CD14-positive monocyte (primary cell): ENCODE measurements around the gene CDH3. TPM values are rescaled to one million over a fixed set of nuclear protein-coding genes. Genes with fewer than 3 reads are reported as not detected.

ENCODE experiments used
- DNase-seq, 3 donors: peaks; one replicate each; pipeline ENCODE4 v3.0.0-alpha.2; 2011 to 2022
- H2AFZ ChIP-seq: 2 replicates; pipeline ENCODE4 v1.6.0; 2012; ENCODE audit warnings: mild to moderate bottlenecking, low read depth, low read length, inconsistent platforms; ENCODE audit not compliant: insufficient read depth, poor library complexity, severe bottlenecking
- H3K27ac ChIP-seq, 2 donors: 1 replicate in 1 of 2; 2 replicates in 1 of 2; pipeline ENCODE4 v1.5.1; 2012 to 2013; ENCODE audit warnings: low read length in 2 of 2, control low read depth in 1 of 2, inconsistent platforms in 1 of 2, low read depth in 1 of 2, mild to moderate bottlenecking in 1 of 2
- H3K27me3 ChIP-seq, 2 donors: one replicate each; pipeline versions ENCODE4 v1.6.0 to v1.6.1; 2011 to 2013; ENCODE audit warnings: low read length in 2 of 2; ENCODE audit not compliant: control insufficient read depth in 2 of 2, insufficient read depth in 2 of 2
- H3K36me3 ChIP-seq, 2 donors: replicated peaks in 1 of 2; 1 replicate in 1 of 2; 2 replicates in 1 of 2; pipeline versions ENCODE4 v1.5.1 to v1.6.1; 2012 to 2013; ENCODE audit warnings: low read length in 2 of 2, control low read depth in 1 of 2, inconsistent platforms in 1 of 2, mild to moderate bottlenecking in 1 of 2; ENCODE audit not compliant: insufficient read depth in 2 of 2, control insufficient read depth in 1 of 2
- H3K4me1 ChIP-seq, 2 donors: 1 replicate in 1 of 2; 2 replicates in 1 of 2; pipeline versions ENCODE4 v1.5.1 to v1.6.1; 2012 to 2013; ENCODE audit warnings: low read length in 2 of 2, control low read depth in 1 of 2, inconsistent platforms in 1 of 2, mild to moderate bottlenecking in 1 of 2, moderate library complexity in 1 of 2; ENCODE audit not compliant: insufficient read depth in 2 of 2, control insufficient read depth in 1 of 2
- H3K4me2 ChIP-seq: replicated peaks from 2 replicates; pipeline ENCODE3; 2012; ENCODE audit warnings: low read length, moderate library complexity, mild to moderate bottlenecking; ENCODE audit not compliant: poor library complexity, severe bottlenecking; ENCODE audit errors: extremely low read depth
- H3K4me3 ChIP-seq, 3 experiments: fragments of 200-600 bp in 1 of 3; sonication (generic) in 1 of 3; replicated peaks in 1 of 3; 1 replicate in 2 of 3; 2 replicates in 1 of 3; pipeline ENCODE4 v1.5.1; 2011 to 2013; ENCODE audit warnings: low read length in 3 of 3, mild to moderate bottlenecking in 3 of 3, control low read depth in 2 of 3, low read depth in 2 of 3, inconsistent platforms in 1 of 3, moderate library complexity in 1 of 3
- H3K79me2 ChIP-seq: 2 replicates; pipeline ENCODE4 v1.6.0; 2012; ENCODE audit warnings: mild to moderate bottlenecking, control low read depth, inconsistent platforms, low read length, moderate library complexity; ENCODE audit not compliant: insufficient read depth
- H3K9ac ChIP-seq: 2 replicates; pipeline ENCODE4 v1.6.0; 2017; ENCODE audit warnings: low read length, mild to moderate bottlenecking; ENCODE audit not compliant: insufficient read depth, poor library complexity, severe bottlenecking
- H3K9me3 ChIP-seq, 2 donors: replicated peaks in 1 of 2; 1 replicate in 1 of 2; 2 replicates in 1 of 2; pipeline versions ENCODE4 v1.5.1 to v1.6.1; 2012 to 2013; ENCODE audit warnings: low read length in 2 of 2, control low read depth in 1 of 2; ENCODE audit not compliant: control insufficient read depth in 1 of 2, insufficient read depth in 1 of 2
- H4K20me1 ChIP-seq: 2 replicates; pipeline ENCODE4 v1.6.0; 2012; ENCODE audit warnings: mild to moderate bottlenecking, low read length, control low read depth, moderate library complexity; ENCODE audit not compliant: insufficient read depth
- H3K27ac Mint-ChIP-seq, 7 donors: one replicate each; pipeline ENCODE4 v1.8.0; 2020; ENCODE audit warnings: mild to moderate bottlenecking in 7 of 7, mixed read lengths in 7 of 7, moderate library complexity in 6 of 7, inconsistent platforms in 2 of 7
- H3K27me3 Mint-ChIP-seq, 3 donors: one replicate each; pipeline ENCODE4 v1.8.0; 2021 to 2022; ENCODE audit warnings: low read depth in 3 of 3, mild to moderate bottlenecking in 3 of 3, mixed read lengths in 3 of 3, moderate library complexity in 3 of 3, inconsistent platforms in 1 of 3
- H3K36me3 Mint-ChIP-seq, 2 donors: one replicate each; pipeline ENCODE4 v1.8.0; 2020; ENCODE audit warnings: mixed read lengths in 2 of 2, inconsistent platforms in 1 of 2, mild to moderate bottlenecking in 1 of 2
- H3K4me1 Mint-ChIP-seq: one replicate; pipeline ENCODE4 v1.8.0; 2020; ENCODE audit warnings: mild to moderate bottlenecking, mixed read lengths
- H3K4me3 Mint-ChIP-seq, 2 donors: one replicate each; pipeline ENCODE4 v1.8.0; 2020; ENCODE audit warnings: mild to moderate bottlenecking in 2 of 2, mixed read lengths in 2 of 2, moderate library complexity in 1 of 2
- H3K9me3 Mint-ChIP-seq, 7 donors: one replicate each; pipeline ENCODE4 v1.8.0; 2020 to 2022; ENCODE audit warnings: mixed read lengths in 7 of 7, mild to moderate bottlenecking in 6 of 7, moderate library complexity in 6 of 7, inconsistent platforms in 2 of 7
- CTCF ChIP-seq: fragments of 200-600 bp; IDR thresholded peaks from one replicate; pipeline ENCODE4 v1.8.0; 2022; ENCODE audit warnings: antibody characterized with exemption, mild to moderate bottlenecking
- WGBS: methylation state at CpG from one replicate; pipeline ENCODE4 v1.1.5; 2013; ENCODE audit warnings: missing lambda C conversion rate; ENCODE audit not compliant: insufficient coverage; 5-methylcytosine and 5-hydroxymethylcytosine counted together
- intact Hi-C, 2 donors: fragments of 100-400 bp; cut with micrococcal nuclease; formaldehyde crosslinking; loops; one replicate each; pipeline versions ENCODE4 v1.15.0 to v1.15.1; 2023
- polyA plus RNA-seq, 3 donors: library from polyadenylated mRNA; depleted of rRNA in 1 of 3; unstranded in 2 of 3; stranded (reverse) in 1 of 3; fragments of 300-500 nt in 2 of 3; fragments of >200 nt in 1 of 3; fragmentation: Illumina TruSeq in 2 of 3; gene quantifications; 1 replicate in 2 of 3; 2 replicates in 1 of 3; pipeline ENCODE4 v1.2.3, GENCODE V29; 2012 to 2021

Gene CDH3
- polyA plus RNA-seq, 3 donors: not detected

GRCh38 chr16:68656751-68657150, 11.6 kb downstream of the CDH3 start:
- TF ChIP-seq CTCF: no peak
- no peaks in the 10 kb centered on the region for H4K20me1 ChIP-seq
- Mint-ChIP-seq H3K36me3 (no peaks in the 10 kb centered on the region), H3K27ac (no peak overlapping the region), H3K27me3 (peaks cover 5 to 24% (median 18%) of the 10 kb centered on the region in 3 donors), H3K9me3 (peaks cover 0 to 2% (median 0%) of the 10 kb centered on the region in 7 donors), H3K4me1 (no peaks in the 10 kb centered on the region), H3K4me3 (no peak overlapping the region)
- no peak overlapping the region for H3K27ac ChIP-seq
- DNase-seq: no peak
- intact Hi-C loops: no loop called here
- 100% methylated on average over 1 of the region's 2 CpGs for WGBS
- no peaks in the 10 kb centered on the region for H3K9me3 ChIP-seq
- H3K4me2 ChIP-seq: no peak overlapping the region
- H3K4me1 ChIP-seq: no peaks in the 10 kb centered on the region
- no peak overlapping the region for H3K9ac ChIP-seq
- no peak overlapping the region for H3K4me3 ChIP-seq
- no peaks in the 10 kb centered on the region for H3K36me3 ChIP-seq
- H3K79me2 ChIP-seq: no peaks in the 10 kb centered on the region
- no peaks in the 10 kb centered on the region for H3K27me3 ChIP-seq
- H2AFZ ChIP-seq: no peak overlapping the region

GRCh38 chr16:68658341-68658973, 13.3 kb downstream of the CDH3 start:
- Histone ChIP-seq H3K4me3 (no peak overlapping the region), H3K36me3 (no peaks in the 10 kb centered on the region), H3K4me1 (no peaks in the 10 kb centered on the region), H3K27me3 (no peaks in the 10 kb centered on the region), H4K20me1 (no peaks in the 10 kb centered on the region), H2AFZ (no peak overlapping the region), H3K4me2 (no peak overlapping the region), H3K79me2 (no peaks in the 10 kb centered on the region), H3K9ac (no peak overlapping the region), H3K9me3 (no peaks in the 10 kb centered on the region), H3K27ac (no peak overlapping the region)
- Mint-ChIP-seq H3K27me3 (peaks cover 9 to 25% (median 24%) of the 10 kb centered on the region in 3 donors), H3K4me1 (no peaks in the 10 kb centered on the region), H3K9me3 (peaks cover 0 to 5% (median 0%) of the 10 kb centered on the region in 7 donors), H3K4me3 (no peak overlapping the region), H3K27ac (no peak overlapping the region), H3K36me3 (no peaks in the 10 kb centered on the region)
- no peak for DNase-seq
- TF ChIP-seq CTCF: no peak
- 97% methylated on average over 6 of the region's 13 CpGs for WGBS
- intact Hi-C loops: no loop called here
